H1 (cell line): Measurements from ENCODE around the gene CNIH3. TPM values are rescaled to one million over a fixed set of nuclear protein-coding genes. Genes with fewer than 3 reads are reported as not detected.

Experiments
- CTCF ChIA-PET: fragments of 300-600 bp; sonication (Branson Sonifier 250); formaldehyde crosslinking; loops from one replicate; lab custom pipeline; 2021; ENCODE audit not compliant: partially characterized antibody; lab: Charles Lee
- POLR2A ChIA-PET: fragments of 300-600 bp; sonication (Branson Sonifier 250); formaldehyde crosslinking; loops from one replicate; lab custom pipeline; 2021; ENCODE audit warnings: inconsistent platforms; ENCODE audit not compliant: partially characterized antibody; lab: Charles Lee
- DNase-seq, 2 experiments: peaks; one replicate each; pipeline versions ENCODE4 v3.0.0 to v3.0.0-alpha.2; 2010 to 2022; ENCODE audit warnings: low spot score in 2 of 2, low read depth in 1 of 2, mixed read lengths in 1 of 2
- FAIRE-seq: peaks from 2 replicates; lab custom pipeline; 2011; peaks lifted over from hg19 to GRCh38; lab: Jason Lieb, UNC
- H2AFZ ChIP-seq: 2 replicates; pipeline ENCODE4 v1.8.1; 2012; ENCODE audit warnings: low read length, inconsistent platforms
- H2AK5ac ChIP-seq: 2 replicates; pipeline ENCODE4 v1.6.1; 2013; ENCODE audit warnings: low read depth, low read length
- H2BK120ac ChIP-seq: replicated peaks from 2 replicates; pipeline ENCODE3; 2013; ENCODE audit warnings: low read depth, low read length, inconsistent platforms
- H2BK12ac ChIP-seq: 2 replicates; pipeline ENCODE4 v1.6.1; 2013; ENCODE audit warnings: low read depth, low read length
- H2BK15ac ChIP-seq: 2 replicates; pipeline ENCODE4 v1.6.1; 2013; ENCODE audit warnings: low read length
- H2BK20ac ChIP-seq: 2 replicates; pipeline ENCODE4 v1.6.1; 2013; ENCODE audit warnings: low read length
- H2BK5ac ChIP-seq: 2 replicates; pipeline ENCODE4 v1.6.1; 2013; ENCODE audit warnings: low read depth, low read length
- H3K14ac ChIP-seq: 2 replicates; pipeline ENCODE4 v1.6.1; 2013; ENCODE audit warnings: inconsistent platforms; ENCODE audit not compliant: insufficient read length
- H3K18ac ChIP-seq: 2 replicates; pipeline ENCODE4 v1.6.1; 2013; ENCODE audit warnings: low read length; ENCODE audit errors: extremely low read depth
- H3K23ac ChIP-seq: 2 replicates; pipeline ENCODE4 v1.6.1; 2013; ENCODE audit warnings: inconsistent platforms; ENCODE audit not compliant: insufficient read length
- H3K23me2 ChIP-seq: 2 replicates; pipeline ENCODE4 v1.6.1; 2013; ENCODE audit warnings: low read depth, low read length
- H3K27ac ChIP-seq: 2 replicates; pipeline ENCODE4 v1.6.1; 2011; ENCODE audit warnings: low read depth, low read length, inconsistent platforms
- H3K27me3 ChIP-seq, 4 experiments: replicated peaks in 1 of 4; 1 replicate in 1 of 4; 2 replicates in 3 of 4; pipeline versions ENCODE4 v1.6.1 to v1.8.1; 2011 to 2013; ENCODE audit warnings: low read length in 3 of 4, mild to moderate bottlenecking in 3 of 4, inconsistent platforms in 2 of 4, mixed read lengths in 2 of 4, moderate library complexity in 1 of 4; ENCODE audit not compliant: control insufficient read depth in 3 of 4, insufficient read depth in 3 of 4; ENCODE audit errors: extremely low read depth in 1 of 4
- H3K36me3 ChIP-seq, 4 experiments: 2 replicates each; pipeline versions ENCODE4 v1.6.1 to v1.8.1; 2011 to 2013; ENCODE audit warnings: mild to moderate bottlenecking in 4 of 4, low read length in 3 of 4, moderate library complexity in 2 of 4, control low read depth in 1 of 4, inconsistent platforms in 1 of 4; ENCODE audit not compliant: insufficient read depth in 4 of 4, control insufficient read depth in 2 of 4
- H3K4ac ChIP-seq: replicated peaks from 2 replicates; pipeline ENCODE3; 2013; ENCODE audit warnings: low read length, low read depth, mixed read lengths, inconsistent platforms; ENCODE audit not compliant: insufficient read length
- H3K4me1 ChIP-seq, 4 experiments: replicated peaks in 1 of 4; 1 replicate in 1 of 4; 2 replicates in 3 of 4; pipeline versions ENCODE4 v1.6.1 to v1.8.1; 2011 to 2013; ENCODE audit warnings: low read length in 3 of 4, inconsistent platforms in 2 of 4, mixed read lengths in 1 of 4; ENCODE audit not compliant: insufficient read depth in 4 of 4, control insufficient read depth in 3 of 4
- H3K4me2 ChIP-seq, 2 experiments: 2 replicates each; pipeline versions ENCODE4 v1.6.1 to v1.8.1; 2011 to 2013; ENCODE audit warnings: low read depth in 2 of 2, low read length in 2 of 2, control low read depth in 1 of 2, inconsistent platforms in 1 of 2, mild to moderate bottlenecking in 1 of 2; ENCODE audit not compliant: insufficient read depth in 1 of 2
- H3K4me3 ChIP-seq, 4 experiments: fragments of 200-600, 300-600 bp in 1 of 4; sonication (generic), shearing (Covaris generic), sonication (Bioruptor Twin) in 1 of 4; 2 replicates each; pipeline versions ENCODE4 v1.5.1 to v1.8.1; 2011 to 2016; ENCODE audit warnings: low read length in 4 of 4, low read depth in 3 of 4, control low read depth in 2 of 4, inconsistent platforms in 2 of 4, mild to moderate bottlenecking in 2 of 4, mixed read lengths in 1 of 4, moderate library complexity in 1 of 4; ENCODE audit not compliant: insufficient read depth in 2 of 4; ENCODE audit errors: extremely low read depth in 1 of 4
- H3K56ac ChIP-seq: replicated peaks from 2 replicates; pipeline ENCODE3; 2013; ENCODE audit warnings: low read depth, mild to moderate bottlenecking, mixed read lengths, low read length, inconsistent platforms; ENCODE audit not compliant: insufficient read length
- H3K79me1 ChIP-seq: 2 replicates; pipeline ENCODE4 v1.6.1; 2013; ENCODE audit warnings: low read depth, low read length, control low read depth
- H3K79me2 ChIP-seq, 2 experiments: 2 replicates each; pipeline versions ENCODE4 v1.6.1 to v1.8.1; 2012 to 2013; ENCODE audit warnings: low read length in 2 of 2, mild to moderate bottlenecking in 2 of 2, inconsistent platforms in 1 of 2; ENCODE audit not compliant: insufficient read depth in 2 of 2, control insufficient read depth in 1 of 2
- H3K9ac ChIP-seq, 4 experiments: replicated peaks in 1 of 4; 1 replicate in 1 of 4; 2 replicates in 3 of 4; pipeline versions ENCODE4 v1.6.1 to v1.8.1; 2011 to 2013; ENCODE audit warnings: low read depth in 3 of 4, low read length in 3 of 4, control low read depth in 2 of 4, mild to moderate bottlenecking in 2 of 4, moderate library complexity in 2 of 4, inconsistent platforms in 1 of 4; ENCODE audit errors: extremely low read depth in 1 of 4
- H3K9me3 ChIP-seq, 2 experiments: 2 replicates each; pipeline versions ENCODE4 v1.6.1 to v1.8.1; 2012 to 2013; ENCODE audit warnings: mild to moderate bottlenecking in 2 of 2, moderate library complexity in 2 of 2, control low read depth in 1 of 2, inconsistent platforms in 1 of 2, low read depth in 1 of 2, low read length in 1 of 2, mixed read lengths in 1 of 2; ENCODE audit not compliant: insufficient read depth in 2 of 2
- H4K20me1 ChIP-seq, 2 experiments: replicated peaks in 1 of 2; 2 replicates each; pipeline versions ENCODE3 to v1.8.1; 2011 to 2013; ENCODE audit warnings: inconsistent platforms in 2 of 2, low read length in 2 of 2, mild to moderate bottlenecking in 1 of 2; ENCODE audit not compliant: insufficient read depth in 2 of 2, control insufficient read depth in 1 of 2
- H4K5ac ChIP-seq: 2 replicates; pipeline ENCODE4 v1.6.1; 2013; ENCODE audit warnings: low read length, low read depth, mixed read lengths, inconsistent platforms; ENCODE audit not compliant: insufficient read length
- H4K8ac ChIP-seq: 2 replicates; pipeline ENCODE4 v1.8.0; 2013; ENCODE audit warnings: mild to moderate bottlenecking, moderate library complexity, low read length, inconsistent platforms; ENCODE audit not compliant: insufficient read depth; ENCODE audit errors: extremely low read depth
- H4K91ac ChIP-seq: replicated peaks from 2 replicates; pipeline ENCODE3; 2013; ENCODE audit warnings: low read length, mixed read lengths, inconsistent platforms; ENCODE audit not compliant: insufficient read length
- CEBPB ChIP-seq: IDR thresholded peaks from 2 replicates; pipeline ENCODE4 v1.6.1; 2012; ENCODE audit warnings: low read depth, low read length
- CHD1 ChIP-seq: IDR thresholded peaks from 2 replicates; pipeline ENCODE4 v1.6.1; 2012; ENCODE audit warnings: low read depth, low read length, improper control_type of control experiment
- JUND ChIP-seq: IDR thresholded peaks from 2 replicates; pipeline ENCODE4 v1.6.1; 2011; ENCODE audit warnings: mild to moderate bottlenecking, improper control_type of control experiment, low read length
- KDM1A ChIP-seq: fragments of 200-600, 300-600 bp; sonication (generic); IDR thresholded peaks from 2 replicates; pipeline ENCODE4 v1.7.1; 2016; ENCODE audit warnings: mild to moderate bottlenecking, low read length, borderline replicate concordance
- MAX ChIP-seq: IDR thresholded peaks from 2 replicates; pipeline ENCODE4 v1.6.1; 2012; ENCODE audit warnings: inconsistent platforms
- POU5F1 ChIP-seq: IDR thresholded peaks from 2 replicates; pipeline ENCODE4 v1.6.1; 2011; ENCODE audit warnings: low read depth, mild to moderate bottlenecking, low read length, moderate library complexity
- SAP30 ChIP-seq: fragments of 300-600 bp; sonication (generic); IDR thresholded peaks from 2 replicates; pipeline ENCODE4 v1.7.1; 2012; ENCODE audit warnings: low read length, moderate library complexity, mild to moderate bottlenecking, inconsistent platforms; ENCODE audit not compliant: insufficient read depth, insufficient replicate concordance
- SIN3A ChIP-seq, 2 experiments: IDR thresholded peaks in 1 of 2; conservative IDR thresholded peaks in 1 of 2; 2 replicates each; pipeline ENCODE4 v1.6.1; 2011 to 2012; ENCODE audit warnings: low read length in 2 of 2, improper control_type of control experiment in 1 of 2, low read depth in 1 of 2, mild to moderate bottlenecking in 1 of 2
- TCF12 ChIP-seq: IDR thresholded peaks from 2 replicates; pipeline ENCODE4 v1.6.1; 2011; ENCODE audit warnings: low read depth, mild to moderate bottlenecking, low read length
- WGBS, 2 experiments: shearing (Covaris generic) in 1 of 2; methylation state at CpG; one replicate each; pipeline versions ENCODE4 v1.1.6 to v1.1.7; 2013 to 2015; ENCODE audit warnings: low lambda C conversion rate in 2 of 2, mixed read lengths in 2 of 2, inconsistent platforms in 1 of 2, low coverage in 1 of 2, missing lambda C conversion rate in 1 of 2; ENCODE audit not compliant: insufficient replicate concordance in 2 of 2, insufficient coverage in 1 of 2, insufficient read length in 1 of 2; ENCODE audit errors: extremely low coverage in 1 of 2, missing lambda C conversion rate in 1 of 2; 5-methylcytosine and 5-hydroxymethylcytosine counted together
- polyA plus RNA-seq, 7 experiments: library from polyadenylated mRNA; depleted of rRNA in 3 of 7; stranded (reverse) in 5 of 7; unstranded in 2 of 7; fragments of >200 nt in 5 of 7; fragments of 200-250 nt in 2 of 7; gene quantifications; 1 replicate in 5 of 7; 2 replicates in 1 of 7; 4 replicates in 1 of 7; pipeline versions ENCODE4 v1.2.1 to v1.2.3, GENCODE V29; 2011 to 2013; ENCODE audit warnings: missing spikeins in 2 of 7, mixed read lengths in 2 of 7
- total RNA-seq: library from RNA; stranded (reverse); fragmentation: NEBNext Ultra II Directional; extraction: Animal tissue kit (Norgen Biotek cat#: 25700); gene quantifications from 2 replicates; pipeline ENCODE4 v1.2.1, GENCODE V29; 2021
- TF ChIP-seq, protein P1 (sequence below), 3 experiments: IDR thresholded peaks; 1 replicate in 2 of 3; 2 replicates in 1 of 3; pipeline versions ENCODE4 v1.5.1 to v1.6.1; 2011; ENCODE audit warnings: low read length in 3 of 3, mild to moderate bottlenecking in 3 of 3, inconsistent platforms in 2 of 3, low read depth in 1 of 3, moderate library complexity in 1 of 3; ENCODE audit not compliant: insufficient read depth in 1 of 3; ENCODE audit errors: control extremely low read depth in 1 of 3

CNIH3 gene
- total and polyA plus RNA-seq, 2 of the 8 experiments (the other 6 are each of a cell fraction or from before 2014, with no cell fraction given), result 3.7 to 5.6 TPM

GRCh38 chr1:224739997-224740684 is 124.0 kb downstream of the CNIH3 start:
- Histone ChIP-seq H4K91ac (no peak overlapping the region), H2AK5ac (no peak overlapping the region), H3K27me3 (peaks cover 0 to 2% (median 0%) of the 10 kb centered on the region in 4 experiments; a peak in 1 of 7 replicates), H2BK120ac (no peak overlapping the region), H3K23ac (no peak overlapping the region), H3K79me2 (no peaks in the 10 kb centered on the region), H3K18ac (no peak overlapping the region), H4K20me1 (no peaks in the 10 kb centered on the region), H3K23me2 (no peaks in the 10 kb centered on the region), H3K79me1 (no peaks in the 10 kb centered on the region), H3K4me1 (peaks cover 10 to 18% (median 13%) of the 10 kb centered on the region in 4 experiments), H3K4me2 (no peak overlapping the region), H3K4ac (no peak overlapping the region), H4K8ac (no peak overlapping the region), H4K5ac (no peak overlapping the region), H2BK15ac (no peak overlapping the region), H2BK12ac (no peak overlapping the region), H3K56ac (no peak overlapping the region), H3K4me3 (no peak overlapping the region), H3K36me3 (no peaks in the 10 kb centered on the region), H3K27ac (no peak overlapping the region), H2BK5ac (no peak overlapping the region), H3K9ac (no peak overlapping the region), H3K14ac (no peak overlapping the region), H2BK20ac (no peak overlapping the region), H2AFZ (no peak overlapping the region), H3K9me3 (no peaks in the 10 kb centered on the region)
- FAIRE-seq (no peak), DNase-seq (no peak)
- ChIA-PET CTCF (interaction anchor here (0.7 to 7.6 kb wide), 7 partner anchors 39 to 228 kb away, joined by 3 to 91 read pairs (median 3); no protein-coding TSS in a partner anchor), POLR2A (no interaction called here)
- 81% methylated on average over 7 of the region's 7 CpGs; no CpG with 5 or more reads in 1 of the 2 experiments for WGBS, 2 experiments
- TF ChIP-seq CHD1 (no peak), TCF12 (no peak), JUND (no peak), KDM1A (no peak), MAX (no peak), POU5F1 (no peak), SAP30 (no peak), CEBPB (no peak), SIN3A (conservative IDR thresholded peaks at IDR 0.05 in 1 of 2, IDR thresholded peaks at IDR 0.05 in 1 of 2; ENCODE audit: low read depth in 1 of 2, low read length in 2 of 2) (no peak)
- TF ChIP-seq, protein P1, sequence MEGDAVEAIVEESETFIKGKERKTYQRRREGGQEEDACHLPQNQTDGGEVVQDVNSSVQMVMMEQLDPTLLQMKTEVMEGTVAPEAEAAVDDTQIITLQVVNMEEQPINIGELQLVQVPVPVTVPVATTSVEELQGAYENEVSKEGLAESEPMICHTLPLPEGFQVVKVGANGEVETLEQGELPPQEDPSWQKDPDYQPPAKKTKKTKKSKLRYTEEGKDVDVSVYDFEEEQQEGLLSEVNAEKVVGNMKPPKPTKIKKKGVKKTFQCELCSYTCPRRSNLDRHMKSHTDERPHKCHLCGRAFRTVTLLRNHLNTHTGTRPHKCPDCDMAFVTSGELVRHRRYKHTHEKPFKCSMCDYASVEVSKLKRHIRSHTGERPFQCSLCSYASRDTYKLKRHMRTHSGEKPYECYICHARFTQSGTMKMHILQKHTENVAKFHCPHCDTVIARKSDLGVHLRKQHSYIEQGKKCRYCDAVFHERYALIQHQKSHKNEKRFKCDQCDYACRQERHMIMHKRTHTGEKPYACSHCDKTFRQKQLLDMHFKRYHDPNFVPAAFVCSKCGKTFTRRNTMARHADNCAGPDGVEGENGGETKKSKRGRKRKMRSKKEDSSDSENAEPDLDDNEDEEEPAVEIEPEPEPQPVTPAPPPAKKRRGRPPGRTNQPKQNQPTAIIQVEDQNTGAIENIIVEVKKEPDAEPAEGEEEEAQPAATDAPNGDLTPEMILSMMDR (IDR thresholded peaks at IDR 0.05; ENCODE audit: control extremely low read depth in 1 of 3, insufficient read depth in 1 of 3, low read depth in 1 of 3, low read length in 3 of 3), result no peak
